HEK293 (cell line): ENCODE data around the gene VIT.

Experiments used
- CTCF ChIA-PET: fragments of 350-600 bp; formaldehyde crosslinking; extraction: SDS; loops from one replicate; lab custom pipeline; 2021; ENCODE audit warnings: antibody characterized with exemption; lab: Yijun Ruan, JAX
- POLR2A ChIA-PET: fragments of 300-600 bp; formaldehyde crosslinking; extraction: SDS; loops from one replicate; lab custom pipeline; 2020; ENCODE audit warnings: antibody characterized with exemption, inconsistent platforms; lab: Yijun Ruan, JAX
- H3K27ac ChIP-seq: fragments of 200-500 bp; sonication (Bioruptor generic); 2 replicates; pipeline ENCODE4 v1.5.1; 2014; ENCODE audit warnings: low read depth, low read length, control low read depth, inconsistent platforms; ENCODE audit errors: extremely low read depth
- H3K36me3 ChIP-seq, 2 experiments: fragments of 200-500 bp in 1 of 2; sonication (Bioruptor generic) in 1 of 2; 1 replicate in 1 of 2; 2 replicates in 1 of 2; pipeline ENCODE4 v1.5.1; 2014 to 2017; ENCODE audit warnings: inconsistent platforms in 2 of 2, low read length in 2 of 2; ENCODE audit not compliant: control insufficient read depth in 2 of 2, insufficient read depth in 1 of 2
- H3K4me1 ChIP-seq: fragments of 200-500 bp; sonication (Bioruptor generic); 2 replicates; pipeline ENCODE4 v1.5.1; 2014; ENCODE audit warnings: mild to moderate bottlenecking, low read length, inconsistent platforms; ENCODE audit not compliant: control insufficient read depth, insufficient read depth
- H3K4me3 ChIP-seq: 2 replicates; pipeline ENCODE4 v1.5.1; 2011; ENCODE audit warnings: low read depth, mild to moderate bottlenecking, control low read depth, low read length, moderate library complexity
- H3K9me3 ChIP-seq: fragments of 200-500 bp; sonication (Bioruptor generic); 2 replicates; pipeline ENCODE4 v1.5.1; 2014; ENCODE audit warnings: low read depth, low read length, inconsistent platforms; ENCODE audit not compliant: control insufficient read depth, insufficient read depth
- GLI4 ChIP-seq: fragments of 450-650 bp; formaldehyde crosslinking; IDR thresholded peaks from 2 replicates; pipeline ENCODE4 v1.5.1; 2016; ENCODE audit warnings: missing biosample characterization, missing genetic modification characterization
- KLF16 ChIP-seq: fragments of 450-650 bp; formaldehyde crosslinking; IDR thresholded peaks from 2 replicates; pipeline ENCODE4 v1.5.1; 2017; ENCODE audit warnings: missing biosample characterization, missing genetic modification characterization
- MEIS1 ChIP-seq: sonication (generic); formaldehyde crosslinking; IDR thresholded peaks from 2 replicates; pipeline ENCODE4 v1.8.1; 2022; ENCODE audit warnings: missing genetic modification reagents, mild to moderate bottlenecking, borderline replicate concordance
- PRDM1 ChIP-seq: fragments of 450-650 bp; formaldehyde crosslinking; IDR thresholded peaks from 2 replicates; pipeline ENCODE4; 2016; ENCODE audit warnings: missing biosample characterization, missing genetic modification characterization
- PRDM4 ChIP-seq: fragments of 450-650 bp; formaldehyde crosslinking; IDR thresholded peaks from 2 replicates; pipeline ENCODE4 v1.5.1; 2017; ENCODE audit warnings: missing biosample characterization, missing genetic modification characterization
- TCF7L2 ChIP-seq: IDR thresholded peaks from 2 replicates; pipeline ENCODE4 v1.6.1; 2011; ENCODE audit warnings: low read depth, mild to moderate bottlenecking, inconsistent platforms, low read length, moderate library complexity, borderline replicate concordance
- TSHZ1 ChIP-seq: fragments of 450-650 bp; formaldehyde crosslinking; IDR thresholded peaks from 2 replicates; pipeline ENCODE4 v1.5.1; 2016; ENCODE audit warnings: missing biosample characterization, missing genetic modification characterization, borderline replicate concordance
- ZBTB21 ChIP-seq: fragments of 450-650 bp; formaldehyde crosslinking; IDR thresholded peaks from 2 replicates; pipeline ENCODE4 v1.5.1; 2017; ENCODE audit warnings: missing biosample characterization, missing genetic modification characterization
- ZBTB49 ChIP-seq: fragments of 450-650 bp; formaldehyde crosslinking; IDR thresholded peaks from 2 replicates; pipeline ENCODE4 v1.5.1; 2016; ENCODE audit warnings: missing biosample characterization, missing genetic modification characterization, low read depth
- ZNF239 ChIP-seq: fragments of 450-650 bp; formaldehyde crosslinking; IDR thresholded peaks from 2 replicates; pipeline ENCODE4 v1.5.1; 2016; ENCODE audit warnings: missing biosample characterization, missing genetic modification characterization
- ZNF664 ChIP-seq: fragments of 450-650 bp; formaldehyde crosslinking; IDR thresholded peaks from 2 replicates; pipeline ENCODE4 v1.5.1; 2016; ENCODE audit warnings: missing biosample characterization, missing genetic modification characterization
- ZSCAN4 ChIP-seq: fragments of 450-650 bp; formaldehyde crosslinking; IDR thresholded peaks from 2 replicates; pipeline ENCODE4 v1.5.1; 2017; ENCODE audit warnings: missing biosample characterization, missing genetic modification characterization

The VIT gene

GRCh38 chr2:36670881-36671595 is 25.5 kb upstream of the VIT start:
- H3K9me3 ChIP-seq: no peaks in the 10 kb centered on the region
- ChIA-PET POLR2A (no interaction called here), CTCF (interaction anchor here (0.6 to 2.2 kb wide), 10 partner anchors 10 to 1043 kb away, joined by 3 to 12 read pairs (median 3); partner anchors contain the start of gene CRIM1)
- no peaks in the 10 kb centered on the region for H3K4me1 ChIP-seq
- H3K36me3 ChIP-seq: no peaks in the 10 kb centered on the region
- TF ChIP-seq ZNF239 (tag by site-specific recombination): no peak
- TF ChIP-seq MEIS1 (CRISPR knock-in tag): no peak
- no peak for TF ChIP-seq KLF16 (tag by site-specific recombination)
- no peak for TF ChIP-seq PRDM1
- no peak for TF ChIP-seq TCF7L2
- TF ChIP-seq ZSCAN4 (tag by site-specific recombination): no peak
- TF ChIP-seq PRDM4 (tag by site-specific recombination): no peak
- no peak for TF ChIP-seq ZBTB49 (tag by site-specific recombination)
- no peak overlapping the region for H3K4me3 ChIP-seq
- H3K27ac ChIP-seq: no peak overlapping the region

DNA sequence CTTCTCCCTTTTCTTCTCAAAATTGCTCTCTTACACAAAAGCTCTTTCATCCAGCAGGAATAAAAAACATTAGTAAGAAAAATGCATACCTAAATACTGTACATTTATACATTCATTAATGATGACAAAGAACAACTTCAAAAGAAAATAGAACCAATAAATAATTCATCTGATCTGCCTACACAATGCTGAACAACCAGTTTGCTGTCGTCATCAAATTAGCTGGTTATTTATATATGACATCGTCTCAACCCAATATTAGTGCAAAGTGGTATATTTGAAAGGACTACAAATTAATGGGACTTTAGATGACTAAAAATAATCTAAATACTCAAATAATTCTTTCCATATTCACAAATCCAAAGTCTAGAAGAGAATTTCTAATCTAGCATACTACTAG is 24.8 kb upstream of the VIT start:
- H3K27ac ChIP-seq: no peak overlapping the region
- no peak overlapping the region for H3K4me3 ChIP-seq
- TF ChIP-seq TSHZ1 (no peak), ZNF664 (tag by site-specific recombination) (no peak), GLI4 (tag by site-specific recombination) (no peak), ZBTB21 (tag by site-specific recombination) (no peak)
- no peaks in the 10 kb centered on the region for H3K9me3 ChIP-seq
- no peaks in the 10 kb centered on the region for H3K36me3 ChIP-seq
- CTCF ChIA-PET: interaction anchor here (0.6 to 2.2 kb wide), 13 partner anchors 10 to 728 kb away, joined by 3 to 12 read pairs (median 3); partner anchors contain the start of gene CRIM1
- no peaks in the 10 kb centered on the region for H3K4me1 ChIP-seq
- POLR2A ChIA-PET: no interaction called here
